Gastroesophageal sphincter (tissue), 4 donors: ENCODE results near the gene HS1BP3. TPM values are rescaled to one million over a fixed set of nuclear protein-coding genes. Genes with fewer than 3 reads are reported as not detected.

Experiments used
- ATAC-seq: fragments of 150-250 bp; one replicate; pipeline ENCODE4 v1.9.1; 2016; ENCODE audit warnings: mild to moderate bottlenecking, moderate library complexity
- H3K27ac ChIP-seq, 4 donors: fragments of 200-600 bp; sonication (generic) in 3 of 4; 1 replicate in 3 of 4; 2 replicates in 1 of 4; pipeline ENCODE4 v1.5.1; 2016 to 2019
- H3K27me3 ChIP-seq: fragments of 200-600 bp; sonication (generic); one replicate; pipeline ENCODE4 v1.5.1; 2019
- H3K36me3 ChIP-seq, 2 donors: fragments of 200-600 bp; sonication (generic); one replicate each; pipeline ENCODE4 v1.5.1; 2019; ENCODE audit warnings: control low read depth in 1 of 2
- H3K4me1 ChIP-seq, 3 donors: fragments of 200-600 bp; sonication (generic); 1 replicate in 2 of 3; 2 replicates in 1 of 3; pipeline ENCODE4 v1.5.1; 2016 to 2019; ENCODE audit warnings: control low read depth in 2 of 3
- H3K4me3 ChIP-seq, 2 donors: fragments of 200-600 bp; sonication (generic); one replicate each; pipeline ENCODE4 v1.5.1; 2019; ENCODE audit warnings: mild to moderate bottlenecking in 1 of 2, moderate library complexity in 1 of 2
- H3K9me3 ChIP-seq, 3 donors: fragments of 200-600 bp; sonication (generic); one replicate each; pipeline ENCODE4 v1.5.1; 2017 to 2019; ENCODE audit warnings: control low read depth in 2 of 3
- EP300 ChIP-seq: sonication (generic); formaldehyde crosslinking; IDR thresholded peaks from one replicate; pipeline ENCODE4 v1.6.1; 2017; ENCODE audit warnings: antibody characterized with exemption, mild to moderate bottlenecking
- POLR2A ChIP-seq, 2 donors: fragments of 450-650 bp; IDR thresholded peaks; one replicate each; pipeline ENCODE4 v1.6.1; 2017; ENCODE audit warnings: antibody characterized with exemption in 2 of 2, mild to moderate bottlenecking in 2 of 2, moderate library complexity in 1 of 2
- POLR2AphosphoS5 ChIP-seq: sonication (generic); formaldehyde crosslinking; IDR thresholded peaks from one replicate; pipeline ENCODE4 v1.6.1; 2017; ENCODE audit warnings: antibody characterized with exemption
- WGBS, 2 donors: methylation state at CpG; one replicate each; pipeline ENCODE4 v1.1.5; 2018; ENCODE audit warnings: low coverage in 1 of 2; 5-methylcytosine and 5-hydroxymethylcytosine counted together
- total RNA-seq, 4 donors: library from RNA; depleted of rRNA; stranded (reverse); fragments of >200 nt; gene quantifications; one replicate each; pipeline ENCODE4 v1.1.0, GENCODE V29; 2016
- TF ChIP-seq, protein P1 (sequence below), 4 experiments: fragments of 200-600 bp in 2 of 4; fragments of 450-650 bp in 2 of 4; sonication (generic) in 1 of 4; IDR thresholded peaks; one replicate each; pipeline ENCODE4 v1.5.1; 2017 to 2019; ENCODE audit warnings: antibody characterized with exemption in 4 of 4, mild to moderate bottlenecking in 2 of 4, moderate library complexity in 2 of 4

Gene HS1BP3
- total RNA-seq, 4 donors from 2014 or later: 42.8 to 89.1 (median 61.4) TPM

- WGBS, 2 donors: 90% methylated on average over 7 of the region's 13 CpGs; no CpG with 5 or more reads in 1 of the 2 donors
- ATAC-seq: no peak
- Histone ChIP-seq H3K27ac (peak overlapping the region; percentile 87 to 99 (median 96)), H3K4me1 (peaks cover 5 to 100% (median 48%) of the 10 kb centered on the region in 3 donors), H3K9me3 (no peaks in the 10 kb centered on the region), H3K27me3 (no peaks in the 10 kb centered on the region), H3K36me3 (peaks cover 0 to 45% of the 10 kb centered on the region in 2 donors), H3K4me3 (no peak overlapping the region)
- TF ChIP-seq, protein P1, sequence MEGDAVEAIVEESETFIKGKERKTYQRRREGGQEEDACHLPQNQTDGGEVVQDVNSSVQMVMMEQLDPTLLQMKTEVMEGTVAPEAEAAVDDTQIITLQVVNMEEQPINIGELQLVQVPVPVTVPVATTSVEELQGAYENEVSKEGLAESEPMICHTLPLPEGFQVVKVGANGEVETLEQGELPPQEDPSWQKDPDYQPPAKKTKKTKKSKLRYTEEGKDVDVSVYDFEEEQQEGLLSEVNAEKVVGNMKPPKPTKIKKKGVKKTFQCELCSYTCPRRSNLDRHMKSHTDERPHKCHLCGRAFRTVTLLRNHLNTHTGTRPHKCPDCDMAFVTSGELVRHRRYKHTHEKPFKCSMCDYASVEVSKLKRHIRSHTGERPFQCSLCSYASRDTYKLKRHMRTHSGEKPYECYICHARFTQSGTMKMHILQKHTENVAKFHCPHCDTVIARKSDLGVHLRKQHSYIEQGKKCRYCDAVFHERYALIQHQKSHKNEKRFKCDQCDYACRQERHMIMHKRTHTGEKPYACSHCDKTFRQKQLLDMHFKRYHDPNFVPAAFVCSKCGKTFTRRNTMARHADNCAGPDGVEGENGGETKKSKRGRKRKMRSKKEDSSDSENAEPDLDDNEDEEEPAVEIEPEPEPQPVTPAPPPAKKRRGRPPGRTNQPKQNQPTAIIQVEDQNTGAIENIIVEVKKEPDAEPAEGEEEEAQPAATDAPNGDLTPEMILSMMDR (IDR thresholded peaks at IDR 0.05): no peak
- TF ChIP-seq POLR2A (IDR thresholded peaks at IDR 0.05) (no peak), POLR2AphosphoS5 (no peak), EP300 (no peak)
These were observed 12.9 kb downstream of the HS1BP3 start for GRCh38 chr2:20638014-20638413.

DNA sequence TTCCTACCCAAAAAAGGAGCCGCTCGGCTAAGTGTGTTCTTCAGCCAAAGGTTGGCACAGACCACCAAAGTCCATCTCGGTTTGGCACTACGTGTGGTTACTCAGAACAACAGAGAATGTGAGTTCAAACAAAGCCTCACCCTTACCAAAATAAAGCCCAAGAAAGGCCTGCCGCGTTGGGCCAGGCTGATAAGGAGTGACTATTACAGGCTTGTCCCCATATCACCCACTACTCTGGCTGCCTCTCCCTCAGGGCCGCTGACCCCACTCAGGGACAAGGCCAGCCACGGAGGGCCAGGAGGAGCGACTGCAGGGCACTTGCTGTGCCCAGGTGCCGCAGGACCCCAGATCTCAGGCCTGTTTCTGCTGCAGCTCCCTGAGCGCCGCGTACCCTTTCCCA is 13.8 kb downstream of the HS1BP3 start:
- Histone ChIP-seq H3K27me3 (no peaks in the 10 kb centered on the region), H3K4me1 (peaks cover 5 to 100% (median 42%) of the 10 kb centered on the region in 3 donors), H3K27ac (peak overlapping the region; percentile 87 to 99 (median 96)), H3K4me3 (peak overlapping the region in 1 of 2 donors; percentile 4), H3K9me3 (no peaks in the 10 kb centered on the region), H3K36me3 (peaks cover 0 to 39% of the 10 kb centered on the region in 2 donors)
- no peak for TF ChIP-seq POLR2A (IDR thresholded peaks at IDR 0.05)
- TF ChIP-seq EP300: peak; percentile 95
- peak; percentile 94 for TF ChIP-seq POLR2AphosphoS5
- WGBS, 2 donors: 20 to 32% methylated on average over 1 to 4 of the region's 13 CpGs
- ATAC-seq: peak; percentile 46

DNA sequence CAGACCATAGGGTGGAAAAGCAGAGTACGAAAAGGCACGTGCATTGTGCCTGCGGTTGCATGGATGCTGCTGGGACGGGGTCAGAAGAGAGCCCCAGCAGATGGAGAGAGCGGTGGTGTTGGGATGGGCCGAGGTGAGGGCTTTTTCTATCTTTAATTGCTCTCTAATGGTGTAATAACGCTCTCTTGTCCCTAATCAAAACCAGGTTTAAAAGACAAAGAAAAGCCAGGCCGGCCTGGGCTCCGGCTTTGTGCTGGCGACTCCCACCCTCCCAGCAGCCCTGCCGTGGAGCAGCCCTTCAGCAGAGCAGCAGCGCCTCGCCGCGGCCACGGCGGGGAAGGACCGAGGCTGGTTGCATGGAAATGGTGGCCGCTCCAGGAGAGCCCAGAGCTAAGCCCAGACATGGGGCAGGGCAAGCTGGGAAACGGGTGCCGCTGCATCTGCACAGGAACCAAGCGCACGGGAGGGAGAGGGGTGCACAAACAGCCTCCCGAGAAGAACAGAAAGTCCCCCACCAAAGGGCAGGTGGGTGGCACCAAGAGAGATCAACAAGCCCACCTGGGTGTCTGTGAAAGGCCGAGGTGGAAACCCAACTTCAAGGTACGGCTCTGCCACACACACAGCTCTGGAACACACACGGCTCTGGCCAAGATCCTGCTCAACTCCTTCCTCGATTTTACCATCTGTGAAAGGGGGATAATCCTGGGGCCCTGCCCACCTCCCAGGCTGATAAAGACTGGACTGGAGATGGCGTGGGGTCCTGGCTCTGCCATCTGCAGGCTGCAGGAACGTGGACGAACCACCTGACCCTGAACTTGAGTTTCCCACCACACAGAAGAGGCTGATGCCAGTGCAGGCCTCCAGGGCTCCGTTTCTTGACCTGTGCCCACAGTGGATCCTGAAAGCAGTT is 15.0 kb downstream of the HS1BP3 start:
- ATAC-seq: peak; percentile 72
- Histone ChIP-seq H3K4me1 (peaks cover 5 to 100% (median 30%) of the 10 kb centered on the region in 3 donors), H3K36me3 (peaks cover 0 to 36% of the 10 kb centered on the region in 2 donors), H3K27me3 (no peaks in the 10 kb centered on the region), H3K27ac (peak overlapping the region; percentile 87 to 99 (median 96)), H3K9me3 (no peaks in the 10 kb centered on the region), H3K4me3 (peak overlapping the region in 1 of 2 donors; percentile 11)
- TF ChIP-seq EP300: no peak
- TF ChIP-seq, protein P1 (IDR thresholded peaks at IDR 0.05): peak in 3 of 4 experiments; percentile 97 to 99 (median 99)
- peak; percentile 68 for TF ChIP-seq POLR2AphosphoS5
- no peak for TF ChIP-seq POLR2A (IDR thresholded peaks at IDR 0.05)
- WGBS, 2 donors: 21 to 46% methylated on average over 6 to 23 of the region's 32 CpGs

GRCh38 chr2:20635113-20635510 is 15.8 kb downstream of the HS1BP3 start:
- H3K4me3 ChIP-seq: peak overlapping the region in 1 of 2 donors; percentile 11
- H3K36me3 ChIP-seq: peaks cover 0 to 33% of the 10 kb centered on the region in 2 donors
- H3K27me3 ChIP-seq: no peaks in the 10 kb centered on the region
- no peaks in the 10 kb centered on the region for H3K9me3 ChIP-seq
- no peak for TF ChIP-seq EP300
- WGBS, 2 donors: 25 to 38% methylated on average over 4 to 5 of the region's 5 CpGs
- ATAC-seq: no peak
- H3K4me1 ChIP-seq: peaks cover 5 to 100% (median 30%) of the 10 kb centered on the region in 3 donors
- H3K27ac ChIP-seq: peak overlapping the region; percentile 87 to 99 (median 96)

DNA sequence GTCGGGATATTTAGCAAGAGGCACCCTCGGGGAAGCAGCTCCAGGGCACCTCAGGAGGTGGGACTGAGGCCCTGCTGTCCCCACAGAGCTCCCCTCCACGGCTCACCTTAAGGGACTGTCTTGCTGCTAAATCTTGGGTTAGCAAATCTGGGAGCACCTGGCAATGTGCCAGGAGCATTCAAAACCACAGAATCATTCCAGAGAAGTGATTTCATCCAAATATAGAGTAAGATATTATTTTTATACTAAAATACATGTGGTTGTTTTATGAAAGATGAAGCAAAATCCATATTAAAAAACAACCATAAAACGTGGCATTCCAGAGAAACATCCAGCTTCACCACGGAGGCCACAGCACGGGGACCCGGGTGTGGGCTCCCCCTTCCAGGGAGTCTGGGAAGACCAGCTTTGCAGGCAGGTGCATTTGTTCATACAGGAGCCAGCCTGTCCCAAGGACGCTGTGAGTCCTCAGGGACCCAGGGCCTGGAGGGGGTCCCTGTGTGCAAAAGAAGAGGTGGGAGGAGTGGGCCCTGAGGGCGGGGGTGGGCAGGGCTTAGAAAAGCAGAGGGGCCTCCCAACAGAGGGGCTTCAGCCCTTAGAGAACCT is 16.3 kb downstream of the HS1BP3 start:
- Histone ChIP-seq H3K36me3 (peaks cover 0 to 30% of the 10 kb centered on the region in 2 donors), H3K4me1 (peaks cover 6 to 100% (median 33%) of the 10 kb centered on the region in 3 donors), H3K4me3 (no peak overlapping the region), H3K27me3 (no peaks in the 10 kb centered on the region), H3K27ac (peak overlapping the region; percentile 87 to 99 (median 96)), H3K9me3 (no peaks in the 10 kb centered on the region)
- 8 to 15% methylated on average over 2 to 5 of the region's 9 CpGs for WGBS, 2 donors
- TF ChIP-seq POLR2A (IDR thresholded peaks at IDR 0.05): no peak
- no peak for TF ChIP-seq EP300
- TF ChIP-seq POLR2AphosphoS5: peak; percentile 5
- no peak for ATAC-seq

DNA sequence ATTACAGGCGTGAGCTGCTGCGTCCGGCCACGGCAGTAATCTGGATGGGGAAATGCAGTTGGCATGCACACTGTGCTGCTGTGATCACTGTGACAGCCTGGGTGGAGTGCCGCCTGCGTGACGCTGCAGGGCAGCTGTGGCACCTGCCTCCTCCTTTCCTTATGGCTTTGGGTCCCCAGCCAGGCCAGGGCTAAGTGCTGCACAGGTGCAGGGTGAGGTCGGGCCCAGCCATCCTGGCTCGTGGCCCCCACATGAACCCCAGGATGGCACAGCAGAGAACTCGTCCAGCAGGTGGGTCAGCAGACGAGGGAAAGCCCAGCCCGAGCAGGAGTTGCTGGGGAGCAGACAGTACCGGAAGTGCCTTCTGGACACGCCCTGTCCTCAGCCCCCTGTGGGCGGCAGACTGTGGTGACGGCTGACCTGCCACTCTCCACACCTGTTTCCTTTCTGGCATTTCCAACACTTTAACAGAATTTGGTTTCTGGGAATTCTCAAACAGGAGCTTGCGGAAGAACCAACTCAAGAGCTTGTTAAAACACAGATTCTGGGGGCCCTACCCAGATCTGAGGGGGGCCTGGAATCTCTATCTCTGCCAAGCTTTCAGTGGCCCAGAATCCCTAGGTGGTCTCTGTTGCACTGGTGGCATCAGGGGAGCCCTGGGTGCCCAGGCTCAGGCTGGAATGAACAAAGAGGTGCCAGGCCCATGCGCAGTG is 16.9 kb downstream of the HS1BP3 start:
- peak overlapping the region; percentile 87 to 99 (median 96) for H3K27ac ChIP-seq
- 22% methylated on average over 3 of the region's 18 CpGs; no CpG with 5 or more reads in 1 of the 2 donors for WGBS, 2 donors
- ATAC-seq: peak; percentile 59
- peak; percentile 75 for TF ChIP-seq EP300
- peak; percentile 79 for TF ChIP-seq POLR2AphosphoS5
- TF ChIP-seq POLR2A (IDR thresholded peaks at IDR 0.05): no peak
- H3K4me1 ChIP-seq: peaks cover 8 to 100% (median 38%) of the 10 kb centered on the region in 3 donors
- peaks cover 0 to 31% of the 10 kb centered on the region in 2 donors for H3K36me3 ChIP-seq
- H3K4me3 ChIP-seq: no peak overlapping the region
- no peaks in the 10 kb centered on the region for H3K27me3 ChIP-seq
- no peaks in the 10 kb centered on the region for H3K9me3 ChIP-seq
